CD14-positive monocyte (primary cell): ENCODE measurements around the gene ROBO2. TPM values are rescaled to one million over a fixed set of nuclear protein-coding genes. Genes with fewer than 3 reads are reported as not detected.

ENCODE experiments used
- DNase-seq, 3 donors: peaks; one replicate each; pipeline ENCODE4 v3.0.0-alpha.2; 2011 to 2022
- H2AFZ ChIP-seq: 2 replicates; pipeline ENCODE4 v1.6.0; 2012; ENCODE audit warnings: mild to moderate bottlenecking, low read depth, low read length, inconsistent platforms; ENCODE audit not compliant: insufficient read depth, poor library complexity, severe bottlenecking
- H3K27ac ChIP-seq, 2 donors: 1 replicate in 1 of 2; 2 replicates in 1 of 2; pipeline ENCODE4 v1.5.1; 2012 to 2013; ENCODE audit warnings: low read length in 2 of 2, control low read depth in 1 of 2, inconsistent platforms in 1 of 2, low read depth in 1 of 2, mild to moderate bottlenecking in 1 of 2
- H3K27me3 ChIP-seq, 2 donors: one replicate each; pipeline versions ENCODE4 v1.6.0 to v1.6.1; 2011 to 2013; ENCODE audit warnings: low read length in 2 of 2; ENCODE audit not compliant: control insufficient read depth in 2 of 2, insufficient read depth in 2 of 2
- H3K36me3 ChIP-seq, 2 donors: replicated peaks in 1 of 2; 1 replicate in 1 of 2; 2 replicates in 1 of 2; pipeline versions ENCODE4 v1.5.1 to v1.6.1; 2012 to 2013; ENCODE audit warnings: low read length in 2 of 2, control low read depth in 1 of 2, inconsistent platforms in 1 of 2, mild to moderate bottlenecking in 1 of 2; ENCODE audit not compliant: insufficient read depth in 2 of 2, control insufficient read depth in 1 of 2
- H3K4me1 ChIP-seq, 2 donors: 1 replicate in 1 of 2; 2 replicates in 1 of 2; pipeline versions ENCODE4 v1.5.1 to v1.6.1; 2012 to 2013; ENCODE audit warnings: low read length in 2 of 2, control low read depth in 1 of 2, inconsistent platforms in 1 of 2, mild to moderate bottlenecking in 1 of 2, moderate library complexity in 1 of 2; ENCODE audit not compliant: insufficient read depth in 2 of 2, control insufficient read depth in 1 of 2
- H3K4me2 ChIP-seq: replicated peaks from 2 replicates; pipeline ENCODE3; 2012; ENCODE audit warnings: low read length, moderate library complexity, mild to moderate bottlenecking; ENCODE audit not compliant: poor library complexity, severe bottlenecking; ENCODE audit errors: extremely low read depth
- H3K4me3 ChIP-seq, 3 experiments: fragments of 200-600 bp in 1 of 3; sonication (generic) in 1 of 3; replicated peaks in 1 of 3; 1 replicate in 2 of 3; 2 replicates in 1 of 3; pipeline ENCODE4 v1.5.1; 2011 to 2013; ENCODE audit warnings: low read length in 3 of 3, mild to moderate bottlenecking in 3 of 3, control low read depth in 2 of 3, low read depth in 2 of 3, inconsistent platforms in 1 of 3, moderate library complexity in 1 of 3
- H3K79me2 ChIP-seq: 2 replicates; pipeline ENCODE4 v1.6.0; 2012; ENCODE audit warnings: mild to moderate bottlenecking, control low read depth, inconsistent platforms, low read length, moderate library complexity; ENCODE audit not compliant: insufficient read depth
- H3K9ac ChIP-seq: 2 replicates; pipeline ENCODE4 v1.6.0; 2017; ENCODE audit warnings: low read length, mild to moderate bottlenecking; ENCODE audit not compliant: insufficient read depth, poor library complexity, severe bottlenecking
- H3K9me3 ChIP-seq, 2 donors: replicated peaks in 1 of 2; 1 replicate in 1 of 2; 2 replicates in 1 of 2; pipeline versions ENCODE4 v1.5.1 to v1.6.1; 2012 to 2013; ENCODE audit warnings: low read length in 2 of 2, control low read depth in 1 of 2; ENCODE audit not compliant: control insufficient read depth in 1 of 2, insufficient read depth in 1 of 2
- H4K20me1 ChIP-seq: 2 replicates; pipeline ENCODE4 v1.6.0; 2012; ENCODE audit warnings: mild to moderate bottlenecking, low read length, control low read depth, moderate library complexity; ENCODE audit not compliant: insufficient read depth
- H3K27ac Mint-ChIP-seq, 7 donors: one replicate each; pipeline ENCODE4 v1.8.0; 2020; ENCODE audit warnings: mild to moderate bottlenecking in 7 of 7, mixed read lengths in 7 of 7, moderate library complexity in 6 of 7, inconsistent platforms in 2 of 7
- H3K27me3 Mint-ChIP-seq, 3 donors: one replicate each; pipeline ENCODE4 v1.8.0; 2021 to 2022; ENCODE audit warnings: low read depth in 3 of 3, mild to moderate bottlenecking in 3 of 3, mixed read lengths in 3 of 3, moderate library complexity in 3 of 3, inconsistent platforms in 1 of 3
- H3K36me3 Mint-ChIP-seq, 2 donors: one replicate each; pipeline ENCODE4 v1.8.0; 2020; ENCODE audit warnings: mixed read lengths in 2 of 2, inconsistent platforms in 1 of 2, mild to moderate bottlenecking in 1 of 2
- H3K4me1 Mint-ChIP-seq: one replicate; pipeline ENCODE4 v1.8.0; 2020; ENCODE audit warnings: mild to moderate bottlenecking, mixed read lengths
- H3K4me3 Mint-ChIP-seq, 2 donors: one replicate each; pipeline ENCODE4 v1.8.0; 2020; ENCODE audit warnings: mild to moderate bottlenecking in 2 of 2, mixed read lengths in 2 of 2, moderate library complexity in 1 of 2
- H3K9me3 Mint-ChIP-seq, 7 donors: one replicate each; pipeline ENCODE4 v1.8.0; 2020 to 2022; ENCODE audit warnings: mixed read lengths in 7 of 7, mild to moderate bottlenecking in 6 of 7, moderate library complexity in 6 of 7, inconsistent platforms in 2 of 7
- WGBS: methylation state at CpG from one replicate; pipeline ENCODE4 v1.1.5; 2013; ENCODE audit warnings: missing lambda C conversion rate; ENCODE audit not compliant: insufficient coverage; 5-methylcytosine and 5-hydroxymethylcytosine counted together
- intact Hi-C, 2 donors: fragments of 100-400 bp; cut with micrococcal nuclease; formaldehyde crosslinking; loops; one replicate each; pipeline versions ENCODE4 v1.15.0 to v1.15.1; 2023
- polyA plus RNA-seq, 3 donors: library from polyadenylated mRNA; depleted of rRNA in 1 of 3; unstranded in 2 of 3; stranded (reverse) in 1 of 3; fragments of 300-500 nt in 2 of 3; fragments of >200 nt in 1 of 3; fragmentation: Illumina TruSeq in 2 of 3; gene quantifications; 1 replicate in 2 of 3; 2 replicates in 1 of 3; pipeline ENCODE4 v1.2.3, GENCODE V29; 2012 to 2021
- TF ChIP-seq, protein P1 (sequence below): fragments of 200-600 bp; IDR thresholded peaks from one replicate; pipeline ENCODE4 v1.8.0; 2022; ENCODE audit warnings: antibody characterized with exemption, mild to moderate bottlenecking

Gene ROBO2
- polyA plus RNA-seq, 3 donors: not detected

DNA sequence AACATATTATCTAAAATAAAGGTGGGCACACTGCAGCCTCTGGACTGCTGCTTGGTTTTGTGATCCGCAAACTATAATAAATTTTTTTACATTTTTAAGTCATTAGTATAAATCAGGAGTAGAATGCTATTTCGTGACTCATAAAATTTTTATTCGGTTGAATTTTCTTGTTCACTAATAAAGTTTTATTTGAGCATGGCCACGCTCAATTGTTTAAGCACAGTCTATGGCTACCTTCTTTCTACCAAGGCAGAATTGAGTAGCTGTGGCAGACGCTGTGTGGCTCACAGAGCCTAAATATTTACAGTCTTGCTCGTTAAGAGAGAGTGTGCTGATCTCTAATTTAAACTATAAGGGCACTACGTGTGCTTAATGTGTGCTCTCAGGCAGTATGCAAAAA is 28.9 kb downstream of the ROBO2 start:
- Histone ChIP-seq H3K79me2 (no peaks in the 10 kb centered on the region), H3K27me3 (no peaks in the 10 kb centered on the region), H3K4me2 (no peak overlapping the region), H2AFZ (no peak overlapping the region), H4K20me1 (no peaks in the 10 kb centered on the region), H3K4me3 (no peak overlapping the region), H3K27ac (no peak overlapping the region), H3K4me1 (no peaks in the 10 kb centered on the region), H3K9me3 (no peaks in the 10 kb centered on the region), H3K36me3 (no peaks in the 10 kb centered on the region), H3K9ac (no peak overlapping the region)
- H3K36me3 Mint-ChIP-seq: no peaks in the 10 kb centered on the region
- TF ChIP-seq, protein P1, sequence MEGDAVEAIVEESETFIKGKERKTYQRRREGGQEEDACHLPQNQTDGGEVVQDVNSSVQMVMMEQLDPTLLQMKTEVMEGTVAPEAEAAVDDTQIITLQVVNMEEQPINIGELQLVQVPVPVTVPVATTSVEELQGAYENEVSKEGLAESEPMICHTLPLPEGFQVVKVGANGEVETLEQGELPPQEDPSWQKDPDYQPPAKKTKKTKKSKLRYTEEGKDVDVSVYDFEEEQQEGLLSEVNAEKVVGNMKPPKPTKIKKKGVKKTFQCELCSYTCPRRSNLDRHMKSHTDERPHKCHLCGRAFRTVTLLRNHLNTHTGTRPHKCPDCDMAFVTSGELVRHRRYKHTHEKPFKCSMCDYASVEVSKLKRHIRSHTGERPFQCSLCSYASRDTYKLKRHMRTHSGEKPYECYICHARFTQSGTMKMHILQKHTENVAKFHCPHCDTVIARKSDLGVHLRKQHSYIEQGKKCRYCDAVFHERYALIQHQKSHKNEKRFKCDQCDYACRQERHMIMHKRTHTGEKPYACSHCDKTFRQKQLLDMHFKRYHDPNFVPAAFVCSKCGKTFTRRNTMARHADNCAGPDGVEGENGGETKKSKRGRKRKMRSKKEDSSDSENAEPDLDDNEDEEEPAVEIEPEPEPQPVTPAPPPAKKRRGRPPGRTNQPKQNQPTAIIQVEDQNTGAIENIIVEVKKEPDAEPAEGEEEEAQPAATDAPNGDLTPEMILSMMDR: no peak
- H3K4me1 Mint-ChIP-seq: no peaks in the 10 kb centered on the region
- 78% methylated on average over 3 of the region's 7 CpGs for WGBS
- no peak for DNase-seq
- H3K9me3 Mint-ChIP-seq: no peaks in the 10 kb centered on the region
- intact Hi-C loops: no loop called here
- no peak overlapping the region for H3K4me3 Mint-ChIP-seq
- H3K27me3 Mint-ChIP-seq: no peaks in the 10 kb centered on the region
- no peak overlapping the region for H3K27ac Mint-ChIP-seq

DNA sequence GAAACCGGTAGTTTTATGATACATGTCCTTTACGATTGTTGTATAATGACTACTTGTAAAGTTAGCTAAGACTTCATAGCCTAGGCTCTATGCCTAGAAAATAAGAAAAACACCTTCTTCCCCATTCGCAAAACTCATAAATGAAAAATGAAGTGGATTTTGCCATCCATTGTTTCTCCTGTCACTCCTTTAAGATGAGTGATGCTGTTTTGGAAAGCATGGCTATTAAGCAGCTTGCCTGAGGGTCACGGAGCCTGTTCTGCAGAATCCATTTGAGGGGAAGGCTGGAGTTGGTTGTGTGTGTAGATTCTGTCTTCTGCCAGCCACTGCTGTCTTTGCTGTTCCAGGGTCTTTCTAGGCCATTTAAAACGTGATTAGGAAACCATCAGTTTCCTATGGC is 31.5 kb downstream of the ROBO2 start:
- WGBS: 66% methylated on average over 2 of the region's 5 CpGs
- Histone ChIP-seq H2AFZ (no peak overlapping the region), H3K9ac (no peak overlapping the region), H3K27me3 (no peaks in the 10 kb centered on the region), H3K4me3 (no peak overlapping the region), H4K20me1 (no peaks in the 10 kb centered on the region), H3K79me2 (no peaks in the 10 kb centered on the region), H3K9me3 (no peaks in the 10 kb centered on the region), H3K27ac (no peak overlapping the region), H3K4me1 (no peaks in the 10 kb centered on the region), H3K36me3 (no peaks in the 10 kb centered on the region), H3K4me2 (no peak overlapping the region)
- no peaks in the 10 kb centered on the region for H3K9me3 Mint-ChIP-seq
- H3K36me3 Mint-ChIP-seq: no peaks in the 10 kb centered on the region
- H3K4me1 Mint-ChIP-seq: no peaks in the 10 kb centered on the region
- DNase-seq: no peak
- TF ChIP-seq, protein P1: no peak
- intact Hi-C loops: no loop called here
- H3K27me3 Mint-ChIP-seq: no peaks in the 10 kb centered on the region
- no peak overlapping the region for H3K4me3 Mint-ChIP-seq
- no peak overlapping the region for H3K27ac Mint-ChIP-seq
